Panc1 (cell line): ENCODE data around the gene PPP1R9A. TPM values are rescaled to one million over a fixed set of nuclear protein-coding genes. Genes with fewer than 3 reads are reported as not detected.

ENCODE experiments used
- ATAC-seq: fragments of 200-7000 bp; cut with Tn5 transposase; 2 replicates; pipeline ENCODE4 v1.9.1; 2020; ENCODE audit warnings: mild to moderate bottlenecking, moderate library complexity
- BruUV-seq: library from RNA; stranded (reverse); fragments of 400-500 nt; replicated peaks from 2 replicates; lab custom pipeline; 2021; lab: Mats Ljungman, UMichigan
- CTCF ChIA-PET: fragments of 300-600 bp; sonication (Branson Sonifier 250); formaldehyde crosslinking; loops from one replicate; lab custom pipeline; 2022; ENCODE audit warnings: antibody characterized with exemption; lab: Charles Lee
- POLR2A ChIA-PET: fragments of 300-600 bp; sonication (Branson Sonifier 250); formaldehyde crosslinking; loops from one replicate; lab custom pipeline; 2022; ENCODE audit warnings: antibody characterized with exemption; lab: Charles Lee
- DNase-seq: peaks from one replicate; pipeline ENCODE4 v3.0.0-alpha.2; 2010; ENCODE audit warnings: low read depth, low spot score
- H3K27ac ChIP-seq: 2 replicates; pipeline ENCODE4 v1.5.1; 2011; ENCODE audit warnings: mild to moderate bottlenecking, low read length, inconsistent platforms
- H3K27me3 ChIP-seq: fragments of 200-500 bp; sonication (Bioruptor generic); 2 replicates; pipeline ENCODE4 v1.6.0; 2014; ENCODE audit warnings: low read length, inconsistent platforms; ENCODE audit not compliant: control insufficient read depth, insufficient read depth
- H3K36me3 ChIP-seq: fragments of 200-500 bp; sonication (Bioruptor generic); 2 replicates; pipeline ENCODE4 v1.5.1; 2014; ENCODE audit warnings: inconsistent platforms, mild to moderate bottlenecking, low read length, moderate library complexity; ENCODE audit not compliant: control insufficient read depth, insufficient read depth
- H3K4me1 ChIP-seq: 2 replicates; pipeline ENCODE4 v1.5.1; 2011; ENCODE audit warnings: inconsistent platforms, mild to moderate bottlenecking, low read length, moderate library complexity; ENCODE audit not compliant: control insufficient read depth, insufficient read depth
- H3K4me3 ChIP-seq, 2 experiments: 2 replicates each; pipeline ENCODE4 v1.5.1; 2011 to 2012; ENCODE audit warnings: low read depth in 2 of 2, low read length in 2 of 2, mild to moderate bottlenecking in 2 of 2, inconsistent platforms in 1 of 2, moderate library complexity in 1 of 2
- H3K9me3 ChIP-seq: fragments of 200-500 bp; sonication (Bioruptor generic); 2 replicates; pipeline ENCODE4 v1.5.1; 2014; ENCODE audit warnings: low read depth, mild to moderate bottlenecking, inconsistent platforms, low read length, moderate library complexity; ENCODE audit not compliant: control insufficient read depth, insufficient read depth
- POLR2AphosphoS5 ChIP-seq: IDR thresholded peaks from 2 replicates; pipeline ENCODE4 v1.6.1; 2012; ENCODE audit warnings: mild to moderate bottlenecking, low read depth, low read length, moderate library complexity
- SIN3A ChIP-seq: IDR thresholded peaks from 2 replicates; pipeline ENCODE4 v1.6.1; 2012; ENCODE audit warnings: low read depth, mild to moderate bottlenecking, low read length, moderate library complexity, borderline replicate concordance; ENCODE audit not compliant: insufficient read depth
- TCF7L2 ChIP-seq: IDR thresholded peaks from 2 replicates; pipeline ENCODE4 v1.6.1; 2011; ENCODE audit warnings: mild to moderate bottlenecking, low read depth, low read length, inconsistent platforms
- in situ Hi-C: cut with HindIII; loops from 2 replicates; pipeline ENCODE4 v1.10.0; 2016; ENCODE audit warnings: low sequenced_read_pairs, low pct_unique_long_range_greater_than_20kb
- intact Hi-C: fragments of 100-400 bp; cut with micrococcal nuclease; formaldehyde crosslinking; loops from one replicate; pipeline ENCODE4 v1.10.0; 2022; ENCODE audit not compliant: unreplicated experiment
- total RNA-seq: library from RNA; stranded (reverse); gene quantifications from one replicate; pipeline ENCODE4 v1.2.1, GENCODE V29; 2021; ENCODE audit not compliant: unreplicated experiment
- TF ChIP-seq, protein P1 (sequence below), 2 experiments: IDR thresholded peaks; 2 replicates each; pipeline ENCODE4 v1.6.1; 2011 to 2012; ENCODE audit warnings: low read depth in 2 of 2, control low read depth in 1 of 2, low read length in 1 of 2, mild to moderate bottlenecking in 1 of 2, moderate library complexity in 1 of 2; ENCODE audit not compliant: insufficient read depth in 1 of 2
- TF ChIP-seq, protein P2 (sequence below): fragments of 450-650 bp; IDR thresholded peaks from 2 replicates; pipeline ENCODE4 v1.5.1; 2017; ENCODE audit warnings: mild to moderate bottlenecking

The PPP1R9A gene
- total RNA-seq, 1 experiment from 2014 or later: 5.0 TPM

DNA sequence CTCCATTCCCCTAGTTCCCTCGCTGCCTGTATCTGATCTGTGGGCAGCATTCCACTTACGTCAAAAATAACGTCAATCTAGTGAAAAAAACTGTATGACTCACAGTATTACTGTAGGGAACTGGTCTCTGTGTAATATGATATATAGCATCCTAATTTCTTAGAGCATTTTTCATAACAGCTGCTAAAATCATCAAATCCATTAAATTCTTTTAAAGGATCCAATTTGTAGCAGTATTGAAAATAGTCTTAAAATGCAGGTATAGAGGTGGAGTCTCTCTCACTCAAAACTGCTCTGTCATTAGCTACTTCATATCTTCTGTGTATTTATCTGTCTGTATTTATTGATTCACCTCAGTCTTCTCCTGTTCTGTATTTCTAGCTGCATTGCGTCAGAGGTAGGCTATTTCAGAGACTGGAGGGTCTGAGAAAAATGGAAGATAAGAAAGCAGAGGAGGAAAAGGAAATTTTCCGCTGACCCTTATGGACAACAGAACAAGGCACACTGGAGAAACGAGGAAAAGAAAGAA lies 357.0 kb downstream of the PPP1R9A start:
- Histone ChIP-seq H3K36me3 (no peaks in the 10 kb centered on the region), H3K27me3 (no peaks in the 10 kb centered on the region), H3K27ac (no peak overlapping the region), H3K9me3 (no peaks in the 10 kb centered on the region), H3K4me1 (no peaks in the 10 kb centered on the region), H3K4me3 (no peak overlapping the region)
- DNase-seq (no peak), ATAC-seq (no peak)
- intact Hi-C loops: loop anchor here (10.0 kb wide), 1 partner anchor 210 kb away; no protein-coding TSS in a partner anchor
- CTCF ChIA-PET: no interaction called here
- BruUV-seq: no TSS peak
- POLR2A ChIA-PET: interaction anchor here (0.5 kb wide), 1 partner anchor 163 kb away, joined by 11 read pairs; no protein-coding TSS in a partner anchor
- in situ Hi-C loops: no loop called here
- TF ChIP-seq, protein P1, sequence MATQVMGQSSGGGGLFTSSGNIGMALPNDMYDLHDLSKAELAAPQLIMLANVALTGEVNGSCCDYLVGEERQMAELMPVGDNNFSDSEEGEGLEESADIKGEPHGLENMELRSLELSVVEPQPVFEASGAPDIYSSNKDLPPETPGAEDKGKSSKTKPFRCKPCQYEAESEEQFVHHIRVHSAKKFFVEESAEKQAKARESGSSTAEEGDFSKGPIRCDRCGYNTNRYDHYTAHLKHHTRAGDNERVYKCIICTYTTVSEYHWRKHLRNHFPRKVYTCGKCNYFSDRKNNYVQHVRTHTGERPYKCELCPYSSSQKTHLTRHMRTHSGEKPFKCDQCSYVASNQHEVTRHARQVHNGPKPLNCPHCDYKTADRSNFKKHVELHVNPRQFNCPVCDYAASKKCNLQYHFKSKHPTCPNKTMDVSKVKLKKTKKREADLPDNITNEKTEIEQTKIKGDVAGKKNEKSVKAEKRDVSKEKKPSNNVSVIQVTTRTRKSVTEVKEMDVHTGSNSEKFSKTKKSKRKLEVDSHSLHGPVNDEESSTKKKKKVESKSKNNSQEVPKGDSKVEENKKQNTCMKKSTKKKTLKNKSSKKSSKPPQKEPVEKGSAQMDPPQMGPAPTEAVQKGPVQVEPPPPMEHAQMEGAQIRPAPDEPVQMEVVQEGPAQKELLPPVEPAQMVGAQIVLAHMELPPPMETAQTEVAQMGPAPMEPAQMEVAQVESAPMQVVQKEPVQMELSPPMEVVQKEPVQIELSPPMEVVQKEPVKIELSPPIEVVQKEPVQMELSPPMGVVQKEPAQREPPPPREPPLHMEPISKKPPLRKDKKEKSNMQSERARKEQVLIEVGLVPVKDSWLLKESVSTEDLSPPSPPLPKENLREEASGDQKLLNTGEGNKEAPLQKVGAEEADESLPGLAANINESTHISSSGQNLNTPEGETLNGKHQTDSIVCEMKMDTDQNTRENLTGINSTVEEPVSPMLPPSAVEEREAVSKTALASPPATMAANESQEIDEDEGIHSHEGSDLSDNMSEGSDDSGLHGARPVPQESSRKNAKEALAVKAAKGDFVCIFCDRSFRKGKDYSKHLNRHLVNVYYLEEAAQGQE (IDR thresholded peaks at IDR 0.05; ENCODE audit: insufficient read depth in 1 of 2, low read depth in 2 of 2, low read length in 1 of 2): no peak
- TF ChIP-seq, protein P2, sequence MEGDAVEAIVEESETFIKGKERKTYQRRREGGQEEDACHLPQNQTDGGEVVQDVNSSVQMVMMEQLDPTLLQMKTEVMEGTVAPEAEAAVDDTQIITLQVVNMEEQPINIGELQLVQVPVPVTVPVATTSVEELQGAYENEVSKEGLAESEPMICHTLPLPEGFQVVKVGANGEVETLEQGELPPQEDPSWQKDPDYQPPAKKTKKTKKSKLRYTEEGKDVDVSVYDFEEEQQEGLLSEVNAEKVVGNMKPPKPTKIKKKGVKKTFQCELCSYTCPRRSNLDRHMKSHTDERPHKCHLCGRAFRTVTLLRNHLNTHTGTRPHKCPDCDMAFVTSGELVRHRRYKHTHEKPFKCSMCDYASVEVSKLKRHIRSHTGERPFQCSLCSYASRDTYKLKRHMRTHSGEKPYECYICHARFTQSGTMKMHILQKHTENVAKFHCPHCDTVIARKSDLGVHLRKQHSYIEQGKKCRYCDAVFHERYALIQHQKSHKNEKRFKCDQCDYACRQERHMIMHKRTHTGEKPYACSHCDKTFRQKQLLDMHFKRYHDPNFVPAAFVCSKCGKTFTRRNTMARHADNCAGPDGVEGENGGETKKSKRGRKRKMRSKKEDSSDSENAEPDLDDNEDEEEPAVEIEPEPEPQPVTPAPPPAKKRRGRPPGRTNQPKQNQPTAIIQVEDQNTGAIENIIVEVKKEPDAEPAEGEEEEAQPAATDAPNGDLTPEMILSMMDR: no peak
- TF ChIP-seq TCF7L2 (no peak), SIN3A (no peak), POLR2AphosphoS5 (no peak)

DNA sequence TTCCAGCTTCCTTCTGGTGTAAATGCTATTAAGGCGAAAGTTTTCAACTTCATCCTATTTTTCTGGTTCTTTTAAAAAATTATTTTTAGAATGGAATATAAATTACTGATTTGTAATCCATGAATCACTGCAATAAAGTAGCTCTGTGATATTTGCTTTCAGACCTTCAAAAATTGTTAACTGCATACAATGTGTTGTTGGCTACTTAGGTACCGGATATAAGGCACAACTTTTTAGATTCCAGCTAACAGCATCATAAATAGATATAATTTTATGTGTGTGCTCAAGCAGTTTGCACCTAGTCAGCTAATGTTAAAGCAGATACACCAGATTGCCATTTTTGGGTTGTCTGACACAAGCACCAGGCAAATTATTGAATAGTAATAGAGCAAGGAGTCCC lies 358.2 kb downstream of the PPP1R9A start:
- POLR2A ChIA-PET: interaction anchor here (1.3 kb wide), 1 partner anchor 136 kb away, joined by 3 read pairs; no protein-coding TSS in a partner anchor
- in situ Hi-C loops: no loop called here
- CTCF ChIA-PET: no interaction called here
- BruUV-seq: no TSS peak
- DNase-seq (no peak), ATAC-seq (no peak)
- intact Hi-C loops: loop anchor here (10.0 kb wide), 1 partner anchor 209 kb away; no protein-coding TSS in a partner anchor
- Histone ChIP-seq H3K27ac (no peak overlapping the region), H3K27me3 (no peaks in the 10 kb centered on the region), H3K4me3 (no peak overlapping the region), H3K36me3 (no peaks in the 10 kb centered on the region), H3K4me1 (no peaks in the 10 kb centered on the region), H3K9me3 (no peaks in the 10 kb centered on the region)
- TF ChIP-seq POLR2AphosphoS5 (no peak), SIN3A (no peak), TCF7L2 (no peak)
- TF ChIP-seq, protein P1 (IDR thresholded peaks at IDR 0.05; ENCODE audit: insufficient read depth in 1 of 2, low read depth in 2 of 2, low read length in 1 of 2): no peak
- TF ChIP-seq, protein P2: no peak
